Stimulated activated CD8-positive, alpha-beta memory T cell treated with anti-CD3 and anti-CD28 coated beads, Interleukin-15, amount 100 ng/mL, for 4 hours (primary cell): ENCODE measurements around the gene GPR25.

ENCODE experiments used
- DNase-seq, 2 donors: peaks; one replicate each; pipeline ENCODE4 v3.0.0-alpha.2; 2020; ENCODE audit warnings: low read depth in 2 of 2

Gene GPR25

DNA sequence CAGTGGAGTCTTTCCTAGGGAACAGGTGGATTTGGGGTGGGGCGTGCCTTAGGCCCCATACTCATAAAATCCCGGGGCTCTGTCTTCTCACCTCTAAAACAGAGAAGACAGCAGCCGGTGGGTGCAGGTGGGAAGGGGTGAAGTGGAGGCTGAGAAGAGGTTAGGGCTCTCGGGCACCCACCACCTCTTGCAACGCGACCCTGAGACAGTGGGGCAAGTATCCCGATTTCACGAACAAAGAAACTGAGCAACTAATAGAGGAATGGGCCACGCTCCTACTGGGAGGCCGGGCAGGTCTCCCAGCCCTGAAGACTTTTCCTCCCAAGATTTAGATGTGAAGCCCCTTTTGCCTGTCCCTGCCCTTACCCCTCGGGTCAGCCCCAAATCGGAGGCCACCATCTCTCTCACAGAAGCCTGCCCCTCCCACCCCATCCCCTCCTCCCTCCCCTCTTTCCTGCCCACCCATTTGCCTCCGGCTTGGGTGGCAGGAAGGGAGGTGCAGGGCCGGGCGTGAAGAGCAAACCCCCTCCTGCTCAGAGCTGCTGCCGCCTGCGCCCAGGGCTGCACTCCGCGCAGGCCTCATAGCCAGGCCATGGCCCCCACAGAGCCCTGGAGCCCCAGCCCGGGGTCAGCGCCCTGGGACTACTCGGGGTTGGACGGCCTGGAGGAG lies at the start of gene GPR25:
GPR25 (plus strand) TSS at position 536 of the 670 bp plus-strand sequence; CDS start at position 593, 57 bp downstream.
- no peak for DNase-seq

DNA sequence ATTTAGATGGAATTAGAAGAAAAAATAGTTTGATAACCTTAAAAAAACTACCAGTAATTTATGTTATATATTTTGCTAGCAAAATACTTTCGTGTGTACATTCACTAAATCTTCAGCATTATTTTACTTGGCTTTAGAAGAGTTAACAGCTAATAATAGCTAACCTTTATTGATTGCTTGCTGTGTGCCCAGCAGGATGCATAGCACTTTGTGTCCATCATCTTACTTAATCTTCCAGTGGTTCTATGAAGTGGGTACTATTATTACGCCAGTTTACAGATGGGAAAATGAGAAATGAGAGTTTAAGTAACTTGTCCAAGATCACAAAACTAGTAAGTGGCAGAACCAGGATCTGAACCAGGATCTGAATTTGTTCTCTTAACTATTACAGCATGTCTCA lies 41.7 kb upstream of the GPR25 start:
- no peak for DNase-seq

GRCh38 chr1:200834383-200834782 lies 38.4 kb upstream of the GPR25 start:
- no peak for DNase-seq

GRCh38 chr1:200836213-200836612 lies 36.6 kb upstream of the GPR25 start:
- no peak for DNase-seq

GRCh38 chr1:200837931-200838571 lies 34.7 kb upstream of the GPR25 start:
- no peak for DNase-seq

DNA sequence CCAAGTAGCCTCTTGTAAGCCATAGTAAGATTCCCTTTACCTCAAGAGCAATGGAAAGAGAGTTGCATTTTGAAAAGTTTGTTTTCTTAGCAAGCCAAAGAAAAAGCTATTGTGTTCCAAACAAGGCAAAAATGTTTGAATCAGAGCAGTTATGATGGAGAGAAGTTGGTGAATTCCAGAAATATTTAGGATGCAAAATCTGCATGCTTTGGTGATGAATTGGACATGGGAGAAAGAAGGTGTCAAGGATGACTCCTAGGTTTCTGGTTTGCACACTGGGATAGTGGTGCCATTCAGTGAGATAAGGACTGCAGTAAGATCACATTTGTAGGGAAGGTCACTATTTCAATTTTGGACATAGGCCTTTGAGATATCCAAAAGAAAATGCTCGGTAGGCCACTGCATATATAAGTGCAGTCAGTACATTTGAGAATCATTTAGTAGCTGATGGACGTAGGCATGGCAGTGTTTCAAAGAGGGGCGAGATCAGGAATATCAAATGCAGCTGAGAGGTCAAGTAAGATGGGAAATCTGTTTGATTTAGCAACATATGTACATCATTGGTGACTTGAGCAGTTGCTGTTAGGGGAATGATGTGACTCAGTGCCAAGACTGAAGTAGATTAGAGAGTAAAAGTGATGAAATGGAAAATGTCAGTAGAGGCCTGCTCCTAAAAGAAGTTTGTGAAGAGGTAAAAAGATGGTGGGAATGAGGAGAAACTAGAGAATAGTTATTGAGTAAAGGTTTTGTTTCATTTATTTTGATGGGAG lies 33.9 kb upstream of the GPR25 start:
- DNase-seq, result no peak

DNA sequence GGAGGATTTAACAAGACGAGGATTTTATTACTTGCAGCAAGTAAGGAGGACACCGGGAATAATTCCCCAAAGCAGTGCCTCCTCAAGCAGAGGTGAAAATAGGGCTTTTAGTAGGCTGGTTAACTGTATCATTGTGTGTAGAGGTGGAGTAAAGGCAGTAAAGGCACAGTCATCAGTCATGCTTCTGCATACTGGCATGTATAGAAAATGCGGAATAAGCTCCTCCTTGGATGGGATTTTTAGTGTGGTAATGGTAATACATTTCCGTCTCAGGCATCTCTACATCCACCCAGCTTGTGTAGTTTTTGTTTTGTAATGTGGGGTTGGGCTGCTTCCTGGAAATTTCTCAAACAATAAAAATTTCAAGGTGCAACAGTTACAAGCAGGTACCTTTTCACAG lies 27.4 kb upstream of the GPR25 start:
- DNase-seq, result no peak

- no peak for DNase-seq
These were observed 26.4 kb upstream of the GPR25 start for GRCh38 chr1:200846398-200846797.

DNA sequence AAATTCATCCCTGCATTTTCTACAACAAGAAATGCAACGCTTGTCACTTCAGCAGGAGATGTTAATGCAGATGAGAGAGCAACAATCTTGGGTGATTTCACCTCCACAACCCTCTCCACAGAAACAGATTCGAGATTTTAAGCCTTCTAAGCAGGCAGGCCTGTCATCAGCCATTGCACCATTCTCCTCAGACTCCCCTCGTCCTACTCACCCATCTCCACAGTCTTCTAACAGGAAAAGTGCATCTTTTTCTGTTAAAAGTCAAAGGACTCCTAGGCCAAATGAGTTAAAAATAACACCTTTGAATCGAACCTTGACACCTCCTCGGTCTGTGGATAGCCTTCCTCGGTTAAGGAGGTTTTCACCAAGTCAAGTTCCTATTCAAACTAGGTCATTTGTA lies 23.4 kb upstream of the GPR25 start:
- no peak for DNase-seq

DNA sequence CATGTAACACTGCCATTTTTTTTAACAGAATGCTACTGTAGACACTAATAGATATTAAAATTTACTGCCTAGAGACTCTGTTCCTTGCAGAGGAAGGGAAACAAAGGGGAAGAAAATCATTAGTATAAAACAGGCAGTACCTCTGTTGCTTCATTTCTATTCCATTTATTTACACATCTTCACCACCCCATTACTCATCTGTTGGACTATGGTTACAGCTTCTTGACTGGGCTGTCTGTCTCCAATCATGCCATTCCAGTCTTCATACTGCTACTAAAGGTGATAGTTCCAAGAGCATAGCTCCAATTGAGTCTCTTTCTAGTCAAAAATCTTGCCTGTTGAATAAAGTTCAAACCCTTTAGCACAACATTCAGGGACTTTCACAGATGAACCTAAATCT lies 22.2 kb upstream of the GPR25 start:
- no peak for DNase-seq

GRCh38 chr1:200856716-200857357 lies 15.9 kb upstream of the GPR25 start:
- no peak for DNase-seq

GRCh38 chr1:200857804-200858203 lies 15.0 kb upstream of the GPR25 start:
- DNase-seq, result no peak

DNA sequence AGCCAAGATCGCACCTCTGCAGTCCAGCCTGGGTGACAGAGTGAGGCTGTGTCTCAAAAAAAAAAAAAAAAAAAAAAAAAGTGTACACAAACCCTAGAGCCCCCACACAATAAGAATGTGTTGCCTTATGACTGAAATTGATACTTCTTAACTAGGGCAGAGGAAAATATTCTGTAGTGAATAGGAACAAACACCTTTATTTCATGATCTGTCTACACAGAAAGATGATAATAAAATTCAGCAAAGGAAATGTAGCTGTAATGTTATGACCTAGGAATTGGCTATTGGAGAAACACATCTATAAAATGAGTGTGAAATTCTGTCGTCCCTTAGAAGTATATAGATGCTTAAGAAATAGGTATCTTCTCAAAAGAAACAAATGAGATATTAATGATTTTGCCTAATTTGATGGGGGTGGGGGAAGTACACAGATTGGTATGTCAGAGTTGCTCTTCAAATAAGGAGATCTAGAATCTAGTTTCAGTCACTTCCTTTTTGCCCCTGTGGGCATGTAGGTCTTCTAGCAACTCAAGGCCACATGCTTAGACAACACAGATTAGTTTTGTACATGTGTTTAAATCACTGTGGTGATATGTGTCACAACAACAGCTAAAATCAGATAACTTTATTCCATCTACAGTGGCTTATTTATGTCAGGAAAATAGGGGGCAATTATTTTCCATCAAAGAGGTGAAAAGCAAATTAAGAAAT lies 10.7 kb upstream of the GPR25 start:
- DNase-seq, result no peak

GRCh38 chr1:200862713-200863415 lies 9.9 kb upstream of the GPR25 start:
- no peak for DNase-seq

DNA sequence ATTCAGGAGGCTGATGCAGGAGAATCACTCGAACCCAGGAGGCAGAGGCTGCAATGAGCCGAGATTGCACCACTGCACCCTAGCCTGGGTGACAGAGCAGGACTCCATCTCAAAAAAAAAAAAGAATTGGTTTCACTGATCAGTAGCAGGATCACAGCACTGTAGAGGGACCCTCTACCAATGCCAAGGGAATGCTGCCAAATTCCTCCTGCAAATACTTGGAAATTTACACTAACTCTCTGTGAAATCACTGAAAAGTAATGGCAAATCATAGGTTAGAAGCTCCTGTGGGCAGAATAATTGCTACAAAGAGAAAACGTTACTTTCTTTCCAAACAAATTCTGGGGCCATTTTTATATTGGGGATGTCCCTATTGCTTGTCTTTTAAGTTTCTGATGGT lies 6.7 kb upstream of the GPR25 start:
- no peak for DNase-seq

DNA sequence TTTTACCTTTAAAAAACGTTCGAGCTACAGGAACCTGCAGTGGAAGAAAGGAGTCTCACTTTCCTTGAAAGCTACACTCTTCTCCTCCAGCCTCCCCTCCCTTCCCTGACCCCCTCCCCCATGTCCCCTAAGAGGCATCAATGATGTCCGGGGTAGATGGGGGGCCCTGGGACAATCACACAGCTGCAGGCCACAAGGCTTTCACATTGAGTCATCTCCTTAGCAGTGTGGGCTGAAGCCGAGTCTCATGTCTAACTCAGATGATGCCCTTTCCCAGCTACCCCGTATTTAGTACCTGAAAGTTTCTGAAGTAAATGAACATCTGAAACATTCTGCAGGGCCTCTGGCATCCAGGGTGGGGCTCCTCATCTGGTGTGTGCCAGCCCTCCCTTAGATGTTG lies 6.3 kb upstream of the GPR25 start:
- no peak for DNase-seq

DNA sequence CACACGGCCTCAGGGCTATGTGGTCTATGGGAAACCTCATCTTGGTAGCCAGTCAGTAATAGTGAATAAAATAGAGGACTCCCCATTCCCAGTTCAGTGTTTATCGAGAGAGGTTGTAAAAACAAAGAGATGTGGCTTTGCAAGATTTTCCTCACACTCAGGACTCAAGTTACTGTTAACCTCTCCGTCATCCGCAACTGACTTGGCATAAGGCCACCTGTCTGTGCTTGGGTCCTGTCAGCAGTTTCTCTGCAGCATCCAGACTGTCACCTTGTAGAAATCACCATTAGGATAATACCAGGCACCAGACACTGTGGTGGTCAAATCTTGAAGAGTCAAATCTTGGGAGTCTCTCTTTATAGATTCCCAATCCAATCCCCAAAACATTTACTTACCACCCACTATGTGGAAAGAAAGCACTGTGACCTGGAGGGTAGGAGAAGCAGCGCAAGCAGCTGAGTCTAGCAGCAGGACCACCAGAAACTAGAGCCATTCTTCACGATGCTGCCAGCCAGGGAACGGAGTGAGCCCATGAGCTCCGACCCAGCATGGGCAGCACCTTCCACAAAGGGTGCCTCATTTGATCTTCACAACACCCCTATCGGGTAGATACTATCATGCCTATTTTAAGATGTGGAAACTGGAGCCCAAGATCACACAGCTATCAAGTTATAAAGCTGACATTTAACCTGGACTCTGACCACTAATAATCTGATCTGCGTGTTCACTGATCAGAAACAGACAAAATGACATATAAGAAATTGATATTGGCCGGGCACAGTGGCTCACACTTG lies 5.6 kb upstream of the GPR25 start:
- no peak for DNase-seq

GRCh38 chr1:200869376-200869752 lies 3.4 kb upstream of the GPR25 start:
- DNase-seq, result no peak

DNA sequence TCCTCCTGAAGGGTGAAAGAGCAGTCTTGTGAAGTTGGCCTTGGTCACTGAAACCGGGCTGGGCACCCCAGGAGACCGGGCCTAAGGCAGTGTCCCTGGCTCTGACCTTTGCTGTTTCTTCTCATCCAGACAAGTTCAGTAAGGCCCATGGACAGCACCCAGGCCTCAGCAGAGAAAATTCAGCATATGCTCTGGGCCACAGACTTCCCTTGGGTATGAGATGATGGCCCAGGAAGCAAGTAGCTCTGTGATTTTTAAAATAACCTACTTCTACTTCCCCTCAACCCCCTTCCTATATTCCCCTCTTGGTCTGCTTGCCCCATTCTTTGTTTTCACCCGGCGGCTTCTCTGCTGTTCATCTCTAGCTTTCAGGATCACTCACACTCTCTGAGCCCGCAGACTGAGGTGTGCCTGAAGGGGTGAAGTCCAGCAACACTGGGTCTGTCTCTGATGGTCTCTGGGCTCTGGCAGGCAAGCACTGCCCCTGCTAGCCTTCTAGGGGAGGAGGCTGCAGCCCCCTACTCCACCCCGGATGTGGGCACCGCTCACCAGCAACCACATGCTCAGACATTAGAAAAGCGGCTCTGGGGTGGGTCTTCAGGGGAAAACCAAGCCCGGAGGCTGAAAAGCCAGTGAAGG lies 2.9 kb upstream of the GPR25 start:
- no peak for DNase-seq

DNA sequence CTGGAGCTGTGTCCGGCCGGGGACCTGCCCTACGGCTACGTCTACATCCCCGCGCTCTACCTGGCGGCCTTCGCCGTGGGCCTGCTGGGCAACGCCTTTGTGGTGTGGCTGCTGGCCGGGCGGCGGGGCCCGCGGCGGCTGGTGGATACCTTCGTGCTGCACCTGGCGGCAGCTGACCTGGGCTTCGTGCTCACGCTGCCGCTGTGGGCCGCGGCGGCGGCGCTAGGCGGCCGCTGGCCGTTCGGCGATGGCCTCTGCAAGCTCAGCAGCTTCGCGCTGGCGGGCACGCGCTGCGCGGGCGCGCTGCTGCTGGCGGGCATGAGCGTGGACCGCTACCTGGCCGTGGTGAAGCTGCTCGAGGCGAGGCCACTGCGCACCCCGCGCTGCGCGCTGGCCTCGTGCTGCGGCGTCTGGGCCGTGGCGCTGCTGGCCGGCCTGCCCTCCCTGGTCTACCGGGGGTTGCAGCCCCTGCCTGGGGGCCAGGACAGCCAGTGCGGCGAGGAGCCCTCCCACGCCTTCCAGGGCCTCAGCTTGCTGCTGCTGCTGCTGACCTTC lies 412 bp downstream of the GPR25 start:
- no peak for DNase-seq
